Spinal cord (tissue), 10 donors: ENCODE results near the gene ZNF107. TPM values are rescaled to one million over a fixed set of nuclear protein-coding genes. Genes with fewer than 3 reads are reported as not detected.
A peak's percentile ranks its signal among the peaks of the same experiment; 100 is the strongest.
"Not testable (repeated sequence)": the region's sequence is repeated elsewhere in the genome, so short reads cannot be mapped to it uniquely, and the experiment has no call there.

ENCODE experiments used
- DNase-seq, 6 donors: peaks; one replicate each; pipeline versions ENCODE4 v3.0.0 to v3.0.0-alpha.2; 2013 to 2015; ENCODE audit warnings: low spot score in 6 of 6, low read depth in 4 of 6
- H3K27ac ChIP-seq: one replicate; pipeline ENCODE4 v1.5.1; 2013; ENCODE audit warnings: low read depth, low read length, control low read depth
- H3K27me3 ChIP-seq: one replicate; pipeline ENCODE4 v1.6.1; 2013; ENCODE audit warnings: low read length; ENCODE audit not compliant: control insufficient read depth, insufficient read depth
- H3K36me3 ChIP-seq: one replicate; pipeline ENCODE4 v1.6.1; 2013; ENCODE audit warnings: low read length; ENCODE audit not compliant: control insufficient read depth, insufficient read depth
- H3K4me1 ChIP-seq: one replicate; pipeline ENCODE4 v1.6.1; 2013; ENCODE audit warnings: low read length; ENCODE audit not compliant: control insufficient read depth, insufficient read depth
- H3K4me3 ChIP-seq: one replicate; pipeline ENCODE4 v1.5.1; 2013; ENCODE audit warnings: low read depth, low read length, control low read depth
- H3K9me3 ChIP-seq: one replicate; pipeline ENCODE4 v1.6.1; 2013; ENCODE audit warnings: low read length; ENCODE audit not compliant: control insufficient read depth, insufficient read depth
- WGBS: methylation state at CpG from one replicate; pipeline ENCODE4 v1.1.5; 2013; ENCODE audit warnings: missing lambda C conversion rate; ENCODE audit not compliant: insufficient coverage; 5-methylcytosine and 5-hydroxymethylcytosine counted together
- polyA plus RNA-seq, 2 donors: library from polyadenylated mRNA; unstranded; fragments of 120-200 nt; gene quantifications; one replicate each; pipeline ENCODE4 v1.2.1, GENCODE V29; 2013; ENCODE audit not compliant: insufficient read length in 2 of 2
- total RNA-seq, 2 donors: library from RNA; depleted of rRNA in 1 of 2; stranded (reverse); fragments of 120-200 nt in 1 of 2; fragments of >200 nt in 1 of 2; gene quantifications; one replicate each; pipeline versions ENCODE4 v1.2.3 to v1.2.4, GENCODE V29; 2013 to 2014
- donor health status: healthy.

Gene ZNF107
- total and polyA plus RNA-seq, 4 donors = 6.5 to 12.2 (median 9.3) TPM

DNA sequence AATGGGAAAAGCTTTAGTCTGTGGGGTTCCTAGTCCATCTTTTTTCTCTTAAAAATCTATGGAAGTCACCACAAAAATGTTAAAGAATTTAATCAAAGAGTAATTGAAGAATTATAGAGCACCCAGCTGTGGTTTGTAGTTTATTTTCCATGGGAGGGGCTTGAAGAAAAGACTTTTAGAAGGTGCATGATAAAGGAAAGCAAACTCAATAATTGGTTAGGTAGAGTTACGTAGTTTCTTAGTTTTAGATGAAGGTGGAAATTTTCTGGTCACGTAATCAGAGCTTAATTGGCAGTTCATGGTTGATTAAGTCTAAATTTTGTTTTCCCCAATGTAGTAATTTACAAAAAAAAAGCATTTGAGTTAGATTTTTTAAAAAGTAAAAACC, 724 bp downstream of the ZNF107 start:
- peaks cover 3% of the 10 kb centered on the region for H3K36me3 ChIP-seq
- no CpG with 5 or more reads among the region's 2 CpGs for WGBS
- no peaks in the 10 kb centered on the region for H3K4me1 ChIP-seq
- no peaks in the 10 kb centered on the region for H3K9me3 ChIP-seq
- peak in 3 of 6 donors; percentile 4 to 20 (median 6) for DNase-seq
- peak overlapping the region; percentile 58 for H3K4me3 ChIP-seq
- no peak overlapping the region for H3K27ac ChIP-seq
- H3K27me3 ChIP-seq = no peaks in the 10 kb centered on the region

DNA sequence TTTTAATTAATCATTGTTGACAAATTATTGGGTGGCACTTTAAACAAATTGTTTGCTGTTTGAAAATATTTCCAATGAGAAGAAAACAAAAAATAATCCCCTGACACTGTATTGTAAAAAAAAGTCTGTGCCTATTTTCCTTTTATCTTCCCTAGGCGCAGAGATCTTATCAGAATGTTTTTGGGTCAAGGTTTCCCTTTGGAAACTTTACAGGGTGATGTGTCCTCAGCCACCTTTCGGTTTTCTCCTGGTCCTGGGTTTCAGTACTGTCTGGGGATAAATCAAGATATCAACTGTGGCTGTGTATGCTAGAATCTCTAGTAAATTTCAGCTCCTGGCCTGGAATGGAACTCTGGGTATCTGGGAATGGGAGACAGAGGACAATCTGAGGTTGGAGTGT, 1.4 kb downstream of the ZNF107 start:
- H3K27ac ChIP-seq = no peak overlapping the region
- peaks cover 5% of the 10 kb centered on the region for H3K36me3 ChIP-seq
- DNase-seq = no peak
- H3K9me3 ChIP-seq = no peaks in the 10 kb centered on the region
- H3K4me3 ChIP-seq = no peak overlapping the region
- no peaks in the 10 kb centered on the region for H3K27me3 ChIP-seq
- 88% methylated on average over 2 of the region's 2 CpGs for WGBS
- no peaks in the 10 kb centered on the region for H3K4me1 ChIP-seq

DNA sequence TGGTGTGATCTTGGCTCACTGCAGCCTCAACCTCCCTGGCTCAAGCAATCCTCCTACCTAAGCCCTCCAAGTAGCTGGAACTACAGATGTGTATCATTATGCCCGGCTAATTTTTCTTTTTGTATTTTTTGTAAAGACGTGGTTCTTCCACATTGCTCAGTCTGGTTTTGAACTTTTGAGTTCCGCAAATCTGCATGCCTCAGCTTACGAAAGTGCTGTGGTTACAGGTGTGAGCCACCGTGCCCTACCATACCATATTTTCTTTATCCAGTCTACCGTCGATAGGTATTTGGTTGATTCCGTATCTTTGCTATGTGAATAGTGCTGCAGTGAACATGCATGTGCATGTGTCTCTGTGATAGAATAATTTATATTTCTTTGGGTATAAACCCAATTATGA, 6.5 kb downstream of the ZNF107 start:
- no peaks in the 10 kb centered on the region for H3K4me1 ChIP-seq
- H3K4me3 ChIP-seq = no peak overlapping the region
- DNase-seq = no peak
- H3K36me3 ChIP-seq = peaks cover 5% of the 10 kb centered on the region
- H3K27me3 ChIP-seq = no peaks in the 10 kb centered on the region
- WGBS = no CpG with 5 or more reads among the region's 8 CpGs
- no peak overlapping the region for H3K27ac ChIP-seq
- no peaks in the 10 kb centered on the region for H3K9me3 ChIP-seq

DNA sequence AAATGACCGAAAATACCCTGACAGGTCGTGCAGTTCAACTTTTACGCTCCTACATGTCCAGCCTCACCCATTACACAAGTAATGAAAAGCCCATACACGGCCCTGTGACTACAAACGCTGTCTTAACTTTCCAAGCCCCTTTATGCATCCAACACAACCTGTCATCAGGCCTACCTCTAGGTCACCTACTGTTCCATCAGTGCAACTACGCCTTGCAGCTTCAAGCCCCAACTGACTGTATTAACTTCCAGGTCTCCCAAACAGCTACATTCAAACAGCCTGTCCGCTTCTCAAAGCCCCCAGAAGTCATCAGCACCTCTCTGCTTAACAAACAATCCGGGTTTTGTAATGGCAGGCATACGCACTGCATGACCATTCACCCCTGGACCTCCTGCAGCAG, 19.2 kb downstream of the ZNF107 start:
- Histone ChIP-seq H3K27ac (no peak overlapping the region), H3K27me3 (no peaks in the 10 kb centered on the region), H3K4me1 (no peaks in the 10 kb centered on the region), H3K9me3 (no peaks in the 10 kb centered on the region), H3K36me3 (peaks cover 30% of the 10 kb centered on the region), H3K4me3 (no peak overlapping the region)
- no peak for DNase-seq
- WGBS = 98% methylated on average over 9 of the region's 9 CpGs

DNA sequence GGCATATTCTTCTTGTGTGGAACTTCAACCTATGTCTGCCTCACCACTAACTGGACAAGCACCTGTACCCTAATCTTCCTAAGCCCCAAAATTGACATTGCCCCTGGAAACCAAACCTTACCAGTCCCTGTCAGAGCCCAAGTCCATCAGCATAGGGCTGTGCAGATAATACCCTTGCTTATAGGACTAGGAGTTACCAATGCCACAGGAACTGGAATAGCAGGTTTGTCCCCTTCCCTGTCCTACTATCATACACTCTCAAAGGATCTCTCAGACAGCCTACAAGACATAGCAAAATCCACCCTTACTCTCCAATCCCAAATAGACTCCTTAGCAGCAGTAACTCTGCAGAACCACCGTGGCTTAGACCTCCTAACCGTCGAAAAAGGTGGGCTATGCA, 19.8 kb downstream of the ZNF107 start:
- 94% methylated on average over 2 of the region's 3 CpGs for WGBS
- no peaks in the 10 kb centered on the region for H3K27me3 ChIP-seq
- H3K4me3 ChIP-seq = no peak overlapping the region
- no peaks in the 10 kb centered on the region for H3K4me1 ChIP-seq
- H3K27ac ChIP-seq = no peak overlapping the region
- H3K9me3 ChIP-seq = no peaks in the 10 kb centered on the region
- no peak for DNase-seq
- H3K36me3 ChIP-seq = peaks cover 26% of the 10 kb centered on the region

DNA sequence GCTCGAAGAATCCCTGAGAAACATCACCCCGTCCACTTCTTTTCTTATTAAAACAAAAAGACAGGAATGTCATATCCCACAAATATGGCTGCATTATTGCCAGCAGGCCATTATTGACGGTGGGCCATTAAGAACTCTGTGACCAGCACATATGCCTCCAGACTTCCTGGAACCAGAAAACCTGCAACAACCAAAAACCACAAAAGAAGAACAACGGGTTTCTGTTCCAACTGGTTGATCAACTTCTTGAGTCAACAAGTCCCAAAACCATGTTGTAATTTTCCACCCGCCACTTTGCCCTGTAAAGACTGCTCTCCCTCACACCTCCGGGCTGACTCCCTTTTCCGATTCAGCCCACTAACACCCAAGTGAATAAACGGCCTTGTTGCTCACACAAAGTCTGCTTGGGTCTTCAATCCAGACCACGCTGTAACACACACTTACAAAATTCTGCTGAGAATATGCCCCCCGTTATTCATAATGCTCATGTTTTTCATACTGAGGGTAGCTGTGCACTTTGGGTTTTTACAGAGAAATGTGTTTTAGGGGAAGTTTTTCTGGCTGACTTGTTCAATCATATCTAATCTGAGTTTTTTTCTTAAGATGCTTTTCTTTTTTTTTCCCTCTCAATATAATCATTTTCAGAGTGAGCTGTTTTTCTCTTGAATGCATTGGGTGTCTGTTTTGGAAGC, 20.7 kb downstream of the ZNF107 start:
- DNase-seq = no peak
- WGBS = 95% methylated on average over 7 of the region's 10 CpGs
- no peaks in the 10 kb centered on the region for H3K27me3 ChIP-seq
- no peak overlapping the region for H3K27ac ChIP-seq
- peaks cover 17% of the 10 kb centered on the region for H3K36me3 ChIP-seq
- H3K4me3 ChIP-seq = no peak overlapping the region
- H3K9me3 ChIP-seq = no peaks in the 10 kb centered on the region
- H3K4me1 ChIP-seq = no peaks in the 10 kb centered on the region

DNA sequence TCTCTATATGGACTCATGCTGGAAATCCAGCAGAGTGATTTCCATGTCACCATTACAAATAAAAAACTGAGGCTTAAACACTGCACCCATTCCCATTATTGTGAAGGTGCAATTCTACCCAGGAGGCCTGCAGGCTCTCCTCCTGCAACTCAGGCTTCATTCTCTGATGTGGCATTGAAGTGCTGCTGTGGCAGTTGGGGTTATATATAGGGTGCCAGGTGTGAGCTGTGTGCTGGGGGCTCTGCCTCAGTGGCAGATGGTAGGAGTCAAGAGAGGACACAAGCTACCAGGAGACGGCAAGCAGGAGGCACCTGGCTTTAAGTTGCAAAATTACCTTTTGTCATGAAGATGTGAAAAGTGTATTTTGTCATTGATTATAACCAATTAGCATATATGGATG, 21.3 kb downstream of the ZNF107 start:
- Histone ChIP-seq H3K4me1 (no peaks in the 10 kb centered on the region), H3K4me3 (no peak overlapping the region), H3K9me3 (no peaks in the 10 kb centered on the region), H3K36me3 (peaks cover 13% of the 10 kb centered on the region), H3K27me3 (no peaks in the 10 kb centered on the region), H3K27ac (no peak overlapping the region)
- WGBS = no CpG with 5 or more reads among the region's 1 CpG
- DNase-seq = no peak

DNA sequence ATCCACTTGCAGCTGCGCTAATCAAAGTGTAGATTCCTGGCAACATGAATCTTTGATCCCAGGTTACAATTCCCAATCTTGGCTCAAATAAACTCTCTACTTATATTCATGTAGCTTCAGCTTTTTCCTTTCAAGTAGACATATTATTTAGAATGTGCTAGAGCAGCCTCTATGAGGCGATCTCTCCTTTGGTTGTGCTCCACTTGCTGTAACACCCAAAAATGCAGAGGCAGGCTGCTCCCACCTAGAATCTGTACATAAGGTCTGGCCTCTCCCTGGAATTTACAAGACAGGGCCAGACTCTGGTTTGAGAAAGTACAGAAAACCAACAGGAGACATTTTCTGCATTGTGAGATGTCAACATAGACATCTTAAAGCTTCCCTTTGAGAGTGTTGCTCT, 23.1 kb downstream of the ZNF107 start:
- Histone ChIP-seq H3K27me3 (no peaks in the 10 kb centered on the region), H3K4me3 (no peak overlapping the region), H3K9me3 (no peaks in the 10 kb centered on the region), H3K36me3 (peaks cover 12% of the 10 kb centered on the region), H3K4me1 (no peaks in the 10 kb centered on the region), H3K27ac (no peak overlapping the region)
- no peak for DNase-seq
- 100% methylated on average over 1 of the region's 2 CpGs for WGBS

DNA sequence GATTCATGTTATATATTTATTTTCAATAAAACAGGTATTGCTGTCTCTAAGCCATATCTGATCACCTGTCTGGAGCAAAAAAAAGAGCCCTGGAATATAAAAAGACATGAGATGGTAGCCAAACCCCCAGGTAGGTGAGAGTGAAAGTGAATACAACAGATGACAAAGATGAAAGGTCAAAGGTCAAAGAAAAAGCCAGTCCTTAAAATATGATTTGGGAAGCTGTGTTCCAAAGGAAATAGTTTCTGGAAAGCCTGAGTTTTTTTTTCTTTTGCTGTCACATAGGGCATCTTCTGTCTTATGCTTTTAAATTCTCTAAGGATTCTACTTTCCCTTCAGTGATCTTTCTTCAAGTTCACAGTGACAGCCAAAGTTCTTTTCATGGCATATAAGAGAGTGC, 25.9 kb downstream of the ZNF107 start:
- no peak for DNase-seq
- no peak overlapping the region for H3K4me3 ChIP-seq
- H3K36me3 ChIP-seq = peaks cover 12% of the 10 kb centered on the region
- no peaks in the 10 kb centered on the region for H3K27me3 ChIP-seq
- no peaks in the 10 kb centered on the region for H3K4me1 ChIP-seq
- H3K9me3 ChIP-seq = no peaks in the 10 kb centered on the region
- H3K27ac ChIP-seq = no peak overlapping the region

DNA sequence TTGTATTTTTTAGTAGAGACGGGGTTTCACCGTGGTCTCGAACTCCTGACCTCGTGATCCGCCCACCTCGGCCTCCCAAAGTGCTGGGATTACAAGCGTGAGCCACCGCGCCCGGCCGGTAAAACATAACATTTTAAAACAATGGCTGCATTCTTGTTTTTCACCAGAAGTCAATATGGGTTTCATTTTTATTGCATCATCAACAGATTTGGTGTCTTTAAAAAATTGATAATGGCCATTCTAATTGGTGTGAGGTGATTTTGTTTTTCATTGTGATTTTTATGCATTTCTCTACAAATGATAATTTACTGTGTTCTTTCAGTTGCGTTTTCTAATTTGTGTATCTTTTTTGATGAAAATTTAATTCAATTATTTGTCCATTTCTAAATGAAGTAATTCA, 31.9 kb downstream of the ZNF107 start:
- H3K4me3 ChIP-seq, H3K27ac ChIP-seq, DNase-seq, H3K4me1 ChIP-seq, H3K27me3 ChIP-seq, H3K9me3 ChIP-seq: not testable (repeated sequence)
- 100% methylated on average over 4 of the region's 12 CpGs for WGBS
- H3K36me3 ChIP-seq = peaks cover 20% of the 10 kb centered on the region
